Neural crest cell (in vitro differentiated cells): Measurements from ENCODE around the gene RRAGB. TPM values are rescaled to one million over a fixed set of nuclear protein-coding genes. Genes with fewer than 3 reads are reported as not detected.
A peak's percentile ranks its signal among the peaks of the same experiment; 100 is the strongest.
"Not testable (repeated sequence)": the region's sequence is repeated elsewhere in the genome, so short reads cannot be mapped to it uniquely, and the experiment has no call there.

ENCODE experiments used
- DNase-seq: peaks from one replicate; pipeline ENCODE4 v3.0.0; 2021; ENCODE audit warnings: low read depth, mixed read lengths, low spot score
- H3K27ac Mint-ChIP-seq: one replicate; pipeline ENCODE4 v1.8.0; 2021; ENCODE audit warnings: mild to moderate bottlenecking, mixed read lengths; ENCODE audit not compliant: unreplicated experiment
- H3K27me3 Mint-ChIP-seq: 2 replicates; pipeline ENCODE4 v1.8.0; 2021; ENCODE audit warnings: low read depth, mild to moderate bottlenecking, mixed read lengths
- H3K36me3 Mint-ChIP-seq: 2 replicates; pipeline ENCODE4 v1.8.0; 2021; ENCODE audit warnings: low read depth, mild to moderate bottlenecking, mixed read lengths
- H3K4me1 Mint-ChIP-seq: 2 replicates; pipeline ENCODE4 v1.8.0; 2021; ENCODE audit warnings: mixed read lengths
- H3K4me3 Mint-ChIP-seq: one replicate; pipeline ENCODE4 v1.8.0; 2021; ENCODE audit warnings: mild to moderate bottlenecking, mixed read lengths
- H3K9me3 Mint-ChIP-seq: 2 replicates; pipeline ENCODE4 v1.8.0; 2021; ENCODE audit warnings: mixed read lengths
- CTCF ChIP-seq: fragments of 200-600 bp; sonication (generic); conservative IDR thresholded peaks from 2 replicates; pipeline ENCODE4 v1.5.0; 2021; ENCODE audit warnings: antibody characterized with exemption, mild to moderate bottlenecking
- total RNA-seq: library from RNA; stranded (reverse); gene quantifications from 2 replicates; pipeline ENCODE4 v1.2.1, GENCODE V29; 2021

RRAGB gene
- total RNA-seq, 1 donor from 2014 or later: 13.9 TPM

- DNase-seq: no peak
- H3K36me3 Mint-ChIP-seq: peaks cover 2% of the 10 kb centered on the region
- peaks cover 11% of the 10 kb centered on the region for H3K4me1 Mint-ChIP-seq
- no peak overlapping the region for H3K4me3 Mint-ChIP-seq
- peaks cover 5% of the 10 kb centered on the region for H3K27me3 Mint-ChIP-seq
- no peak for TF ChIP-seq CTCF
- no peak overlapping the region for H3K27ac Mint-ChIP-seq
- peaks cover 14% of the 10 kb centered on the region for H3K9me3 Mint-ChIP-seq
Measured at GRCh38 chrX:55715847-55716246, 1.7 kb upstream of the RRAGB start.

- H3K27ac Mint-ChIP-seq: no peak overlapping the region
- TF ChIP-seq CTCF: no peak
- H3K9me3 Mint-ChIP-seq: peaks cover 12% of the 10 kb centered on the region
- DNase-seq: no peak
- peaks cover 5% of the 10 kb centered on the region for H3K27me3 Mint-ChIP-seq
- peak overlapping the region; percentile 85 for H3K4me3 Mint-ChIP-seq
- H3K4me1 Mint-ChIP-seq: peaks cover 11% of the 10 kb centered on the region
- H3K36me3 Mint-ChIP-seq: peaks cover 5% of the 10 kb centered on the region
Measured at GRCh38 chrX:55716937-55717336, 612 bp upstream of the RRAGB start.

GRCh38 chrX:55731826-55732225 lies 14.3 kb downstream of the RRAGB start:
- no peaks in the 10 kb centered on the region for H3K4me1 Mint-ChIP-seq
- H3K9me3 Mint-ChIP-seq: peaks cover 13% of the 10 kb centered on the region
- no peak overlapping the region for H3K27ac Mint-ChIP-seq
- DNase-seq: no peak
- H3K36me3 Mint-ChIP-seq: peaks cover 37% of the 10 kb centered on the region
- no peak overlapping the region for H3K4me3 Mint-ChIP-seq
- no peak for TF ChIP-seq CTCF
- H3K27me3 Mint-ChIP-seq: no peaks in the 10 kb centered on the region

GRCh38 chrX:55738969-55739368 lies 21.4 kb downstream of the RRAGB start:
- peaks cover 5% of the 10 kb centered on the region for H3K9me3 Mint-ChIP-seq
- no peak for DNase-seq

GRCh38 chrX:55742649-55743048 lies 25.1 kb downstream of the RRAGB start:
- H3K4me3 Mint-ChIP-seq: no peak overlapping the region
- peaks cover 2% of the 10 kb centered on the region for H3K9me3 Mint-ChIP-seq
- no peaks in the 10 kb centered on the region for H3K4me1 Mint-ChIP-seq
- H3K27me3 Mint-ChIP-seq: no peaks in the 10 kb centered on the region
- no peak for DNase-seq
- H3K36me3 Mint-ChIP-seq: peaks cover 24% of the 10 kb centered on the region
- TF ChIP-seq CTCF: no peak
- H3K27ac Mint-ChIP-seq: no peak overlapping the region

More at GRCh38 chrX:55738969-55739368, 21.4 kb downstream of the RRAGB start:
- Mint-ChIP-seq H3K4me1 (no peaks in the 10 kb centered on the region), H3K27me3 (no peaks in the 10 kb centered on the region), H3K4me3 (no peak overlapping the region), H3K27ac (no peak overlapping the region), H3K36me3 (peaks cover 28% of the 10 kb centered on the region)
- no peak for TF ChIP-seq CTCF

- H3K27me3 Mint-ChIP-seq, DNase-seq, H3K27ac Mint-ChIP-seq, H3K4me3 Mint-ChIP-seq, H3K9me3 Mint-ChIP-seq, H3K4me1 Mint-ChIP-seq: not testable (repeated sequence)
- peaks cover 15% of the 10 kb centered on the region for H3K36me3 Mint-ChIP-seq
Measured at GRCh38 chrX:55748463-55748862, 30.9 kb downstream of the RRAGB start.
